ENCODE data around the gene ARMC2.
"Not testable (repeated sequence)": the region's sequence is repeated elsewhere in the genome, so short reads cannot be mapped to it uniquely, and the experiment has no call there.

ARMC2 gene

DNA sequence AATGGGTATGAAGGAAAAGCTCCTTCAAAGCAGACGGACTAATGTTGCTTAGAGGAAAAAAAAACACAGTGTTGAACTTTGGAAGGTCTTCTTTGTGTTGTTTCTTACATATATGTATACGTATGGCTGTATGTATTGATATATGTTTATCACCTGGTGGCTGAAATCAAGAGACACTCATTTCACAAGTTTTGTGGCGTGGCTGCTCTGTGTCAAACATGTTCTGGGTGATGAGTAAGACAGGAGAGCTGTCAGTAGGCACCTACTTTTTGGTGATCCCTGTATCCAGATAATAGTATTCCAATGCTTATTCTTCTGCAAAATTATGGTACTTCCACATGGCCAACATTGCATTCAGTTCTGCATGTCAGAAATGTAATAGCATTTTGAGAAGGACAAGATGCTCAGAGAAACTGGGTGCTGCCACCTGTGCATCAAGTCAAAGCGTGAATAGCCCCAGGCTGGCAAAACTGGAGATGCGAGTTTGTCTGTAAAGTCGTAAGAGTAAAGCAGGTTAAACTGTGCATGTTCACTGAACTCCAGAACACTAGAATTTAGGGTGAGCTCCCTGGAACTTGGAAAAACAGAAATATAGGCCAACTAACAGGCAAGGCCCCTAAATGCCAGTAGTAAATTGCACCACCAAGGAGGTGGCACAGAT lies 67.9 kb downstream of the ARMC2 start:
- no peak for DNase-seq (ENCODE audit: low read depth, low spot score)
- Histone ChIP-seq H3K4me3 (ENCODE audit: insufficient read length, low read depth) (no peak overlapping the region), H3K4me1 (ENCODE audit: insufficient read depth, insufficient read length) (no peaks in the 10 kb centered on the region), H3K27me3 (ENCODE audit: insufficient read depth, insufficient read length) (peaks cover 17% of the 10 kb centered on the region), H3K9me3 (ENCODE audit: insufficient read depth, low read length) (no peaks in the 10 kb centered on the region), H3K36me3 (ENCODE audit: insufficient read depth, insufficient read length, low read length) (no peaks in the 10 kb centered on the region), H3K9ac (ENCODE audit: insufficient read length, low read depth) (no peak overlapping the region)
- TF ChIP-seq ZNF274 (IDR thresholded peaks at IDR 0.05; ENCODE audit: low read depth, low read length): no peak
- no peak for TF ChIP-seq SUZ12 (IDR thresholded peaks at IDR 0.05; ENCODE audit: extremely low read depth, insufficient read depth, insufficient read length)
- no peak for TF ChIP-seq YY1 (IDR thresholded peaks at IDR 0.05; ENCODE audit: insufficient read depth, insufficient read length)

DNA sequence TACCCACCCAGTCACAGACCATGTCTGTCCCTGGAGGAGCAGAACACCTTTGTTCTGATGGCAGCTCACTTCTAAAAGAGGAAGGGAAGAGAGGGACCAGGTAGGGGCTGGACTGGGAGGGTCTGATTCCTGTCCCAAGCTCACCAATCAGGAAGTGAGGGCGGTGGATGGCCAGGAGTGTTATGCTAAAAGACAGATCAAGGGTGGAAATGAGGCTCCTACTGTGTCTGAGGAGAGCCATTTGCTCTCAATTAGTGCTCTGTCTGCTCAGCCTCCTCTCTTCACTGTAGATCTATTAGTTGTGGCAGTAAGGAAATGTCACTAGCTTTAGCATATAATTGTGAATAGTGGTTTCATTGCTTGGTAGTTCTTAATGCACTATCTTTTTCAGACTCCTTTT lies 72.5 kb downstream of the ARMC2 start:
- peak; percentile 85 for DNase-seq (ENCODE audit: low read depth, low spot score)
- H3K27me3 ChIP-seq (ENCODE audit: insufficient read depth, insufficient read length): peaks cover 34% of the 10 kb centered on the region
- H3K9me3 ChIP-seq (ENCODE audit: insufficient read depth, low read length): no peaks in the 10 kb centered on the region
- no peak overlapping the region for H3K4me3 ChIP-seq (ENCODE audit: insufficient read length, low read depth)
- no peak for TF ChIP-seq ZNF274 (IDR thresholded peaks at IDR 0.05; ENCODE audit: low read depth, low read length)
- no peak for TF ChIP-seq YY1 (IDR thresholded peaks at IDR 0.05; ENCODE audit: insufficient read depth, insufficient read length)
- TF ChIP-seq SUZ12 (IDR thresholded peaks at IDR 0.05; ENCODE audit: extremely low read depth, insufficient read depth, insufficient read length): no peak
- no peaks in the 10 kb centered on the region for H3K36me3 ChIP-seq (ENCODE audit: insufficient read depth, insufficient read length, low read length)
- no peak overlapping the region for H3K9ac ChIP-seq (ENCODE audit: insufficient read length, low read depth)
- H3K4me1 ChIP-seq (ENCODE audit: insufficient read depth, insufficient read length): peaks cover 2% of the 10 kb centered on the region

DNA sequence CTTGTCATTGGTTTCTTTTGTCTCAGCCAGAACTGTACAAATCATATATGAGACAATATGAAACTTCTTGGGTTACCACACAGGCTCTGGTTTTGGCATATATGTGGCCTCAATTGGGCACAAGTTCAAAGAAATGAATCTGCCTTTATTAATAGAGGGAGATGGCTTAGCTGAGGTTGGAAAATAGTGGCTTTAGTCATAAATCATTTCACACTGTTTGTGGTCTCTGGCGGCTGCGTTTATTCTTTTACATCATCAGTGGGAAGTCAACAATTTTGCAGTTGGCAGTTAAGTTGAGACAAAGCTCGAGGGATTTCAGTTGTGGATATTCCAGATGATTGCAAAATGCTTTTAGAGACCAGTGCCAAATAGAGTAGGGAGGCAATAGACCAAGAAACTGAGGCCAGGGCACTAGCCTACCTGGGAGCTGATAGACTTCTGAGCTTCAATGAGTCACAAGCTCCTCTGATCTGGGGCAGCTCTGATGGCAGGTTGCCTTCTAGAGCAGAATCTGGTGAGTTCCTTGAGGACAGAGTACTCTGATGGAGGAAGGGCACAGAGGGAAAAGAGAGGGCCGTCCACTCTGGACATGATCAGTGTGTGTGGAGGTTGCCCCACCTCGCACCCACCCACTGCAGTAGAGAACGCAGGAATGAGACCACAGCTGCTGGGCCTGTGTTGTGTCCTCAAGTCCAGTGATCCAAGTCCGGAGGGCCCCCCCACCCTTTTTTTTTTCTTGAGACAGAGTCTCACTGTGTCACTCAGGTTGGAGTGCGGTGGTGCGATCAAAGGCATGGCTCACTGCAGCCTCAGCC lies 73.5 kb downstream of the ARMC2 start:
- no peaks in the 10 kb centered on the region for H3K9me3 ChIP-seq (ENCODE audit: insufficient read depth, low read length)
- H3K36me3 ChIP-seq (ENCODE audit: insufficient read depth, insufficient read length, low read length): no peaks in the 10 kb centered on the region
- TF ChIP-seq SUZ12 (IDR thresholded peaks at IDR 0.05; ENCODE audit: extremely low read depth, insufficient read depth, insufficient read length) (no peak), YY1 (IDR thresholded peaks at IDR 0.05; ENCODE audit: insufficient read depth, insufficient read length) (no peak), ZNF274 (IDR thresholded peaks at IDR 0.05; ENCODE audit: low read depth, low read length) (no peak)
- no peak for DNase-seq (ENCODE audit: low read depth, low spot score)
- peaks cover 34% of the 10 kb centered on the region for H3K27me3 ChIP-seq (ENCODE audit: insufficient read depth, insufficient read length)
- no peak overlapping the region for H3K9ac ChIP-seq (ENCODE audit: insufficient read length, low read depth)
- peaks cover 2% of the 10 kb centered on the region for H3K4me1 ChIP-seq (ENCODE audit: insufficient read depth, insufficient read length)
- no peak overlapping the region for H3K4me3 ChIP-seq (ENCODE audit: insufficient read length, low read depth)

DNA sequence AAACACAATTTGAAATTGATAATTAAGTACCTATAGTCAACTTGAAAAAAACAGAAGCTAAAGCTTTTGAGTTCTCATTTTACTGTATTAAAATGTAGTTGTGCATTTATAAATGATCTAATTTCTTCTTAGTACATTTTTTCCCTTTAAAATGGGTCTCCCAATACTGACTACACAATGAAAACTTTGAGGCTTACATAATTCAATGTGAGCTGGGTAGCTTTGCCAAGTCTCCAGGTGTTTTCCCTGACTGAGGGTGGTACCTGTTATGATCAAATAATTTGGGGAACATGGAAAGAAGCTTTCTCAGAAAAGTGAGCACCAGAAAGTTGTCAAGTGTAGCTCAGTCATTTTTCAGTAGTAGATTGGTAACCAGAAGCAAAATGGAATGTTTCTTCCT lies 74.3 kb downstream of the ARMC2 start:
- no peaks in the 10 kb centered on the region for H3K36me3 ChIP-seq (ENCODE audit: insufficient read depth, insufficient read length, low read length)
- H3K9me3 ChIP-seq (ENCODE audit: insufficient read depth, low read length): no peaks in the 10 kb centered on the region
- H3K4me1 ChIP-seq (ENCODE audit: insufficient read depth, insufficient read length): peaks cover 2% of the 10 kb centered on the region
- DNase-seq (ENCODE audit: low read depth, low spot score): no peak
- peaks cover 34% of the 10 kb centered on the region for H3K27me3 ChIP-seq (ENCODE audit: insufficient read depth, insufficient read length)
- TF ChIP-seq SUZ12 (IDR thresholded peaks at IDR 0.05; ENCODE audit: extremely low read depth, insufficient read depth, insufficient read length): no peak
- TF ChIP-seq YY1 (IDR thresholded peaks at IDR 0.05; ENCODE audit: insufficient read depth, insufficient read length): no peak
- no peak for TF ChIP-seq ZNF274 (IDR thresholded peaks at IDR 0.05; ENCODE audit: low read depth, low read length)
- H3K4me3 ChIP-seq (ENCODE audit: insufficient read length, low read depth): no peak overlapping the region
- no peak overlapping the region for H3K9ac ChIP-seq (ENCODE audit: insufficient read length, low read depth)

DNA sequence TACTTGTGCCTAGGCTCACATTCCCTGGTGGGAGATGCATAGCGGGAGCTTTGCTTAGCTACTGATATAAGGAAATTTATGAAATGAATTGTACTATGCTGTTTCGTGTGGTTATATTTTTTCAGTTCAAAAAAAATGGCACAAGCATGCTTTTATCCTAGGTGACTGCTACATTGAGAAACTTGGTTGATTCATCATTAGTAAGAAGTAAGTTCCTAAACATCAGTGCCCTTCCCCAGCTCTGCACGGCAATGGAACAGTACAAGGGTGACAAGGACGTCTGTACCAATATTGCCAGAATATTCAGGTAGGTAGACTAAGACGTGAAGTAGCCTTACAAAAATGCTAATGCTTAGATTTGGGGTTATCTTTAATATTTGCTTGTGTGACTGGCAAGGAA lies 79.7 kb downstream of the ARMC2 start:
- no peak overlapping the region for H3K9ac ChIP-seq (ENCODE audit: insufficient read length, low read depth)
- TF ChIP-seq ZNF274 (IDR thresholded peaks at IDR 0.05; ENCODE audit: low read depth, low read length) (no peak), SUZ12 (IDR thresholded peaks at IDR 0.05; ENCODE audit: extremely low read depth, insufficient read depth, insufficient read length) (no peak), YY1 (IDR thresholded peaks at IDR 0.05; ENCODE audit: insufficient read depth, insufficient read length) (no peak)

DNA sequence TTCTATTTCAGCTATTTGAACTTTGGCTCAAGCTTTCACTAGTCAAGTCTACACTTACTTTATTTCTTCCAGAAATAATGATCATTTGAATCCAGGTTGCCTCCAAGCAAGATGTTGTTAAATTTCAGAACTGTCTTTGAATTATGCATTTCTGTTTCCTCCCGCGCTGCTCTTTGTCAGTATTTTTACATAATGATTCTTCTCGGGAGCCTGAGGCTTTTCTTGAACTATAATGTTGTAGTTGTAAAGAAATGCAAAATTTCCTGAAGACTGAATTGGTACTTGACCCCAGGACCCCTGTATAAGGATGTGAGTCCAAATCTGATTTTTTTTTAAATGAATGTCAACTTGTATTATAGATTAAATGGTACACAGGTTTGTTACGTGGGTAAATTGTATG lies 80.4 kb downstream of the ARMC2 start:
- Histone ChIP-seq H3K4me1 (ENCODE audit: insufficient read depth, insufficient read length) (no peaks in the 10 kb centered on the region), H3K9ac (ENCODE audit: insufficient read length, low read depth) (no peak overlapping the region), H3K4me3 (ENCODE audit: insufficient read length, low read depth) (no peak overlapping the region), H3K36me3 (ENCODE audit: insufficient read depth, insufficient read length, low read length) (no peaks in the 10 kb centered on the region), H3K9me3 (ENCODE audit: insufficient read depth, low read length) (no peaks in the 10 kb centered on the region), H3K27me3 (ENCODE audit: insufficient read depth, insufficient read length) (no peaks in the 10 kb centered on the region)
- TF ChIP-seq YY1 (IDR thresholded peaks at IDR 0.05; ENCODE audit: insufficient read depth, insufficient read length): no peak
- no peak for TF ChIP-seq SUZ12 (IDR thresholded peaks at IDR 0.05; ENCODE audit: extremely low read depth, insufficient read depth, insufficient read length)
- no peak for TF ChIP-seq ZNF274 (IDR thresholded peaks at IDR 0.05; ENCODE audit: low read depth, low read length)
- no peak for DNase-seq (ENCODE audit: low read depth, low spot score)

More for the DNA sequence above, 79.7 kb downstream of the ARMC2 start:
- no peak for DNase-seq (ENCODE audit: low read depth, low spot score)
- Histone ChIP-seq H3K4me1 (ENCODE audit: insufficient read depth, insufficient read length) (no peaks in the 10 kb centered on the region), H3K27me3 (ENCODE audit: insufficient read depth, insufficient read length) (no peaks in the 10 kb centered on the region), H3K36me3 (ENCODE audit: insufficient read depth, insufficient read length, low read length) (no peaks in the 10 kb centered on the region), H3K9me3 (ENCODE audit: insufficient read depth, low read length) (no peaks in the 10 kb centered on the region), H3K4me3 (ENCODE audit: insufficient read length, low read depth) (no peak overlapping the region)

DNA sequence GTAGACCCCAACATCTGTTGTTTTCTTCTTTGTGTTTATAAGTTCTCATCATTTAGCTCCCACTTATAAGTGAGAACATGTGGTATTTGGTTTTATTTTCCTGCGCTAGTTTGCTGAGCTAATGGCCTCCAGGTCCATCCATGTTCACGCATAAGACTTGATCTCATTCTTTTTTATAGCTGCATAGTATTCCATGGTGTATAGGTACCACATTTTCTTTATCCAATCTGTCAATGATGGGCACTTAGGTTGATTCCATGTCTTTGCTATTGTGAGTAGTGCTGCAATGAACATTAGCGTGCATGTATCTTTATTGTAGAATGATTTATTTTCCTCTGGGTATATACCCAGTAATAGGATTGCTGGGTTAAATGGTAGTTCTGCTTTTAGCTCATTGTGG lies 82.9 kb downstream of the ARMC2 start:
- not testable (repeated sequence) for H3K27me3 ChIP-seq (ENCODE audit: insufficient read depth, insufficient read length); DNase-seq (ENCODE audit: low read depth, low spot score); H3K9ac ChIP-seq (ENCODE audit: insufficient read length, low read depth); H3K36me3 ChIP-seq (ENCODE audit: insufficient read depth, insufficient read length, low read length); H3K4me3 ChIP-seq (ENCODE audit: insufficient read length, low read depth); H3K4me1 ChIP-seq (ENCODE audit: insufficient read depth, insufficient read length); H3K9me3 ChIP-seq (ENCODE audit: insufficient read depth, low read length)

All from NT2/D1 (cell line).